Calu3 (cell line): ENCODE measurements around the gene FBLN2. TPM values are rescaled to one million over a fixed set of nuclear protein-coding genes. Genes with fewer than 3 reads are reported as not detected.

Experiments
- BruUV-seq: library from RNA; stranded (reverse); fragments of 400-500 nt; replicated peaks from 2 replicates; lab custom pipeline; 2021; lab: Mats Ljungman, UMichigan
- CTCF ChIA-PET: fragments of 300-600 bp; sonication (Branson Sonifier 250); formaldehyde crosslinking; loops from one replicate; lab custom pipeline; 2022; ENCODE audit warnings: antibody characterized with exemption; lab: Charles Lee
- DNase-seq: peaks from one replicate; pipeline ENCODE4 v3.0.0; 2022
- H3K27ac Mint-ChIP-seq: one replicate; pipeline ENCODE4 v1.8.0; 2022; ENCODE audit warnings: mixed read lengths; ENCODE audit not compliant: unreplicated experiment
- H3K27me3 Mint-ChIP-seq: one replicate; pipeline ENCODE4 v1.8.0; 2022; ENCODE audit warnings: mixed read lengths; ENCODE audit not compliant: unreplicated experiment
- H3K36me3 Mint-ChIP-seq: one replicate; pipeline ENCODE4 v1.8.0; 2022; ENCODE audit warnings: mild to moderate bottlenecking, moderate library complexity, mixed read lengths; ENCODE audit not compliant: insufficient read depth, unreplicated experiment
- H3K4me1 Mint-ChIP-seq: one replicate; pipeline ENCODE4 v1.8.0; 2022; ENCODE audit warnings: mild to moderate bottlenecking, low read depth, mixed read lengths; ENCODE audit not compliant: unreplicated experiment
- H3K4me3 Mint-ChIP-seq: one replicate; pipeline ENCODE4 v1.8.0; 2022; ENCODE audit warnings: mild to moderate bottlenecking, low read depth, moderate library complexity, mixed read lengths; ENCODE audit not compliant: unreplicated experiment
- H3K9me3 Mint-ChIP-seq: one replicate; pipeline ENCODE4 v1.8.0; 2022; ENCODE audit warnings: low read depth, mixed read lengths; ENCODE audit not compliant: unreplicated experiment
- CTCF ChIP-seq: fragments of 200-600 bp; IDR thresholded peaks from one replicate; pipeline ENCODE4 v1.8.0; 2022; ENCODE audit warnings: antibody characterized with exemption; ENCODE audit not compliant: unreplicated experiment
- intact Hi-C: fragments of 100-400 bp; cut with micrococcal nuclease; formaldehyde crosslinking; loops from one replicate; pipeline ENCODE4 v1.10.0; 2022; ENCODE audit not compliant: unreplicated experiment
- total RNA-seq: library from RNA; stranded (reverse); gene quantifications from 2 replicates; pipeline ENCODE4 v1.2.3, GENCODE V29; 2022

Gene FBLN2
- total RNA-seq, 1 experiment from 2014 or later: not detected

- H3K9me3 Mint-ChIP-seq: no peaks in the 10 kb centered on the region
- peaks cover 23% of the 10 kb centered on the region for H3K27me3 Mint-ChIP-seq
- CTCF ChIA-PET: no interaction called here
- no peak for DNase-seq
- intact Hi-C loops: no loop called here
- peaks cover 16% of the 10 kb centered on the region for H3K4me1 Mint-ChIP-seq
- H3K36me3 Mint-ChIP-seq: no peaks in the 10 kb centered on the region
- no TSS peak for BruUV-seq
- no peak for TF ChIP-seq CTCF
- no peak overlapping the region for H3K4me3 Mint-ChIP-seq
- H3K27ac Mint-ChIP-seq: no peak overlapping the region
Measured at GRCh38 chr3:13579063-13579462, 30.1 kb downstream of the FBLN2 start.

- Mint-ChIP-seq H3K27me3 (peaks cover 15% of the 10 kb centered on the region), H3K36me3 (no peaks in the 10 kb centered on the region), H3K27ac (peak overlapping the region; percentile 67), H3K4me3 (no peak overlapping the region), H3K9me3 (no peaks in the 10 kb centered on the region), H3K4me1 (peaks cover 16% of the 10 kb centered on the region)
- no peak for TF ChIP-seq CTCF
- DNase-seq: peak; percentile 41
- intact Hi-C loops: no loop called here
- CTCF ChIA-PET: interaction anchor here (0.8 to 1.2 kb wide), 4 partner anchors 68 to 128 kb away, joined by 3 to 6 read pairs (median 3); no protein-coding TSS in a partner anchor
- BruUV-seq: no TSS peak
Measured at GRCh38 chr3:13580256-13581023, 31.5 kb downstream of the FBLN2 start.

- Mint-ChIP-seq H3K27me3 (peaks cover 2% of the 10 kb centered on the region), H3K4me1 (peaks cover 16% of the 10 kb centered on the region), H3K36me3 (no peaks in the 10 kb centered on the region), H3K4me3 (no peak overlapping the region), H3K27ac (no peak overlapping the region), H3K9me3 (no peaks in the 10 kb centered on the region)
- CTCF ChIA-PET: no interaction called here
- DNase-seq: no peak
- BruUV-seq: no TSS peak
- no peak for TF ChIP-seq CTCF
- intact Hi-C loops: no loop called here
Measured at GRCh38 chr3:13581485-13582365, 32.8 kb downstream of the FBLN2 start.

- H3K4me1 Mint-ChIP-seq: peaks cover 16% of the 10 kb centered on the region
- H3K4me3 Mint-ChIP-seq: no peak overlapping the region
- H3K36me3 Mint-ChIP-seq: no peaks in the 10 kb centered on the region
- no peak for DNase-seq
- H3K9me3 Mint-ChIP-seq: no peaks in the 10 kb centered on the region
- TF ChIP-seq CTCF: no peak
- intact Hi-C loops: no loop called here
- no peak overlapping the region for H3K27ac Mint-ChIP-seq
- CTCF ChIA-PET: no interaction called here
- no TSS peak for BruUV-seq
- H3K27me3 Mint-ChIP-seq: no peaks in the 10 kb centered on the region
Measured at GRCh38 chr3:13582366-13583250, 33.7 kb downstream of the FBLN2 start.
